ENCODE measurements around the gene ZBED2.
"Not testable (repeated sequence)": the region's sequence is repeated elsewhere in the genome, so short reads cannot be mapped to it uniquely, and the experiment has no call there.

ZBED2 gene

DNA sequence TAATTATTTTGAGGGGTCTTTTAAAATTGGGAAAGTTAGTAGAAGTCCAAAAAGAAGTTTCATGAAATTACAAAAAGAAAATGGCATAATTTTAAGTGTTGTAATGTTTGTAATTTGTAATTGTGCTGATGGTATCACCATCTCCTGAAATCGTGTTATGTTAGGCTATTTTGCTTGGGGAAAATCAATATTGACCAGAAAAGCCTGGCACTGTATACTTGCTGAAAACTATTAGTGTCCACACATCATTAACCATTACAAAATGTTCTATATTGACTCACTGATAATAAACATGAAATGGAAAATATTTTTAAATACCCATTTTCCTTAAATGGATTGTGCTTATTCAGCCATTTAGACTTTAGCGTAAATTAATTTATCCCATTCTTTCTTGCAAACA is 40.3 kb upstream of the ZBED2 start:
- Histone ChIP-seq H3K27me3 (ENCODE audit: insufficient read depth, low read length, poor library complexity, severe bottlenecking) (no peaks in the 10 kb centered on the region), H3K4me3 (ENCODE audit: low read length, poor library complexity, severe bottlenecking) (no peak overlapping the region), H3K79me2 (ENCODE audit: insufficient read depth, low read length) (no peaks in the 10 kb centered on the region), H3K4me2 (ENCODE audit: low read depth, low read length, poor library complexity, severe bottlenecking) (no peak overlapping the region), H3K9me3 (ENCODE audit: insufficient read depth, low read depth, low read length) (no peaks in the 10 kb centered on the region), H3K4me1 (ENCODE audit: insufficient read depth, low read length, poor library complexity, severe bottlenecking) (no peaks in the 10 kb centered on the region), H3K9ac (ENCODE audit: low read depth, low read length, poor library complexity, severe bottlenecking) (no peak overlapping the region), H2AFZ (ENCODE audit: low read length) (no peak overlapping the region), H3K9me2 (replicated peaks; ENCODE audit: low read depth, low read length) (no peaks in the 10 kb centered on the region), H3K36me3 (ENCODE audit: insufficient read depth, low read length) (peaks cover 12% of the 10 kb centered on the region; the same call in 1 of the 2 replicates), H3F3A (ENCODE audit: low read depth) (no peaks in the 10 kb centered on the region), H4K20me1 (ENCODE audit: insufficient read depth, low read length, poor library complexity, severe bottlenecking) (no peaks in the 10 kb centered on the region)
- no peak for TF ChIP-seq EZH2phosphoT487 (IDR thresholded peaks at IDR 0.05; ENCODE audit: borderline replicate concordance)
- TF ChIP-seq, protein P1, sequence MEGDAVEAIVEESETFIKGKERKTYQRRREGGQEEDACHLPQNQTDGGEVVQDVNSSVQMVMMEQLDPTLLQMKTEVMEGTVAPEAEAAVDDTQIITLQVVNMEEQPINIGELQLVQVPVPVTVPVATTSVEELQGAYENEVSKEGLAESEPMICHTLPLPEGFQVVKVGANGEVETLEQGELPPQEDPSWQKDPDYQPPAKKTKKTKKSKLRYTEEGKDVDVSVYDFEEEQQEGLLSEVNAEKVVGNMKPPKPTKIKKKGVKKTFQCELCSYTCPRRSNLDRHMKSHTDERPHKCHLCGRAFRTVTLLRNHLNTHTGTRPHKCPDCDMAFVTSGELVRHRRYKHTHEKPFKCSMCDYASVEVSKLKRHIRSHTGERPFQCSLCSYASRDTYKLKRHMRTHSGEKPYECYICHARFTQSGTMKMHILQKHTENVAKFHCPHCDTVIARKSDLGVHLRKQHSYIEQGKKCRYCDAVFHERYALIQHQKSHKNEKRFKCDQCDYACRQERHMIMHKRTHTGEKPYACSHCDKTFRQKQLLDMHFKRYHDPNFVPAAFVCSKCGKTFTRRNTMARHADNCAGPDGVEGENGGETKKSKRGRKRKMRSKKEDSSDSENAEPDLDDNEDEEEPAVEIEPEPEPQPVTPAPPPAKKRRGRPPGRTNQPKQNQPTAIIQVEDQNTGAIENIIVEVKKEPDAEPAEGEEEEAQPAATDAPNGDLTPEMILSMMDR (conservative IDR thresholded peaks at IDR 0.05; ENCODE audit: low read length): no peak

DNA sequence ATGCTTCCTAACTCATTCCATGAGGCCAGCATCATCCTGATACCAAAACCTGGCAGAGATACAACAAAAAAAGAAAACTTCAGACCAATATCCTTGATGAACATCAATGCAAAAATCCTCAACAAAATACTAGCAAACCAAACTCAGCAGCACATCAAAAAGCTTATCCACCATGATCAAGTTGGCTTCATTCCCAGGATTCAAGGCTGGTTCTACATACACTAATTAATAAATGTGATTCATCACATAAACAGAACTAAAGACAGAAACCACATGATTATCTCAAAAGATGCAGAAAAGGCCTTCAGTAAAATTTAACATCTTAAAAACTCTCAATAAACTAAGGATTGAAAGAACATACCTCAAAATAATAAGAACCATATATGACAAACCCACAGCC is 35.5 kb upstream of the ZBED2 start:
- H3K4me1 ChIP-seq (ENCODE audit: insufficient read depth, low read length, poor library complexity, severe bottlenecking); H3K4me2 ChIP-seq (ENCODE audit: low read depth, low read length, poor library complexity, severe bottlenecking): not testable (repeated sequence)

DNA sequence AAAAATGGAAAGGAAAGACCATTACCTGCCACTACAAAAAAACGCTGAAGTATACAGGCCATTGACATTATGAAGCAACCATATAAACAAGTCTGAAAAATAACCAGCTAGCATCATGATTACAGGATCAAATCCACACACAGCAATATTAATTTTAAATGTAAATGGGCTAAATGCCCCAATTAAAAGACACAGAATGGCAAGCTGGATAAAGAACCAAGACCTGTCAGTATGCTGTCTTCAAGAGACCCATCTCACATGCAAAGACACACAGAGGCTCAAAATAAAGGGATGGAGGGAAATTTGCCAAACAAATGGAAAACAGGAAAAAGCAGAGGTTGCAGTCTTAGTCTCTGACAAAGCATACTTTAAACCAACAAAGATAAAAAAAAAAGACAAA is 33.9 kb upstream of the ZBED2 start:
- H4K20me1 ChIP-seq (ENCODE audit: insufficient read depth, low read length, poor library complexity, severe bottlenecking); H3K4me2 ChIP-seq (ENCODE audit: low read depth, low read length, poor library complexity, severe bottlenecking); H3K9me2 ChIP-seq (replicated peaks; ENCODE audit: low read depth, low read length); H3K79me2 ChIP-seq (ENCODE audit: insufficient read depth, low read length); H3K9ac ChIP-seq (ENCODE audit: low read depth, low read length, poor library complexity, severe bottlenecking); H3K9me3 ChIP-seq (ENCODE audit: insufficient read depth, low read depth, low read length); H2AFZ ChIP-seq (ENCODE audit: low read length); H3K27me3 ChIP-seq (ENCODE audit: insufficient read depth, low read length, poor library complexity, severe bottlenecking); H3K4me1 ChIP-seq (ENCODE audit: insufficient read depth, low read length, poor library complexity, severe bottlenecking); H3K4me3 ChIP-seq (ENCODE audit: low read length, poor library complexity, severe bottlenecking); H3F3A ChIP-seq (ENCODE audit: low read depth): not testable (repeated sequence)
- peaks cover 26% of the 10 kb centered on the region; the same call in 1 of the 2 replicates for H3K36me3 ChIP-seq (ENCODE audit: insufficient read depth, low read length)

More for the DNA sequence above, 35.5 kb upstream of the ZBED2 start:
- H3K79me2 ChIP-seq (ENCODE audit: insufficient read depth, low read length); H2AFZ ChIP-seq (ENCODE audit: low read length); H3F3A ChIP-seq (ENCODE audit: low read depth); H3K9me3 ChIP-seq (ENCODE audit: insufficient read depth, low read depth, low read length); H3K9me2 ChIP-seq (replicated peaks; ENCODE audit: low read depth, low read length); H3K4me3 ChIP-seq (ENCODE audit: low read length, poor library complexity, severe bottlenecking); H3K9ac ChIP-seq (ENCODE audit: low read depth, low read length, poor library complexity, severe bottlenecking); H3K27me3 ChIP-seq (ENCODE audit: insufficient read depth, low read length, poor library complexity, severe bottlenecking); H4K20me1 ChIP-seq (ENCODE audit: insufficient read depth, low read length, poor library complexity, severe bottlenecking): not testable (repeated sequence)
- peaks cover 20% of the 10 kb centered on the region; the same call in 1 of the 2 replicates for H3K36me3 ChIP-seq (ENCODE audit: insufficient read depth, low read length)

DNA sequence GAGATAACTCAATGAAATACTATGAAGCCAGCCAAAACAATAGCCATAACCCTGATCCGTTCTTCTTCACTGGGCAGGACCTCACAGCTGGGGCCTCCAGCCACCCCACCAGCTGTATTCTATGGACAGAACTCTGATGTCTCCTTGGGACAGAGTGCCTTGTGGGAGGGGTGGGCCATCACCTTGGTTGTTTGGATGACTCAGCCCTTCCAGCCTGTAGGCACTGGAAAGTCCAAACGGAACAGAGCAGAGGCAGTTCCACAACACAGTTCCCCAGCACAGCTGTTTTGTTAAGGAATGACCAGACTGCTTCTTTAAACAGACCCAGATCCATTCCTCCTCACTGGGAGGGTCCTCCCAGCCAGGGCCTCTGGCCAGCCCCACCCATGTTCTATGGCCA is 31.9 kb upstream of the ZBED2 start:
- H3K4me1 ChIP-seq (ENCODE audit: insufficient read depth, low read length, poor library complexity, severe bottlenecking): peaks cover 5% of the 10 kb centered on the region
- TF ChIP-seq, protein P1 (conservative IDR thresholded peaks at IDR 0.05; ENCODE audit: low read length): no peak
- TF ChIP-seq EZH2phosphoT487 (IDR thresholded peaks at IDR 0.05; ENCODE audit: borderline replicate concordance): no peak
- H3K79me2 ChIP-seq (ENCODE audit: insufficient read depth, low read length): no peaks in the 10 kb centered on the region
- H3K27me3 ChIP-seq (ENCODE audit: insufficient read depth, low read length, poor library complexity, severe bottlenecking): no peaks in the 10 kb centered on the region
- H3K4me3 ChIP-seq (ENCODE audit: low read length, poor library complexity, severe bottlenecking): no peak overlapping the region
- H3K9ac ChIP-seq (ENCODE audit: low read depth, low read length, poor library complexity, severe bottlenecking): no peak overlapping the region
- no peaks in the 10 kb centered on the region for H3F3A ChIP-seq (ENCODE audit: low read depth)
- H4K20me1 ChIP-seq (ENCODE audit: insufficient read depth, low read length, poor library complexity, severe bottlenecking): no peaks in the 10 kb centered on the region
- peaks cover 4% of the 10 kb centered on the region; the same call in 1 of the 2 replicates for H3K9me3 ChIP-seq (ENCODE audit: insufficient read depth, low read depth, low read length)
- peaks cover 26% of the 10 kb centered on the region; the same call in 1 of the 2 replicates for H3K36me3 ChIP-seq (ENCODE audit: insufficient read depth, low read length)
- H3K9me2 ChIP-seq (replicated peaks; ENCODE audit: low read depth, low read length): no peaks in the 10 kb centered on the region
- H3K4me2 ChIP-seq (ENCODE audit: low read depth, low read length, poor library complexity, severe bottlenecking): no peak overlapping the region
- no peak overlapping the region for H2AFZ ChIP-seq (ENCODE audit: low read length)
